Astrocyte of the spinal cord (primary cell): ENCODE measurements around the gene NMUR1.

Experiments used
- DNase-seq: peaks from one replicate; pipeline ENCODE4 v3.0.0; 2011; ENCODE audit warnings: low read depth, low spot score
- H3K4me3 ChIP-seq: 2 replicates; pipeline ENCODE4 v1.5.1; 2011; ENCODE audit warnings: low read depth, mild to moderate bottlenecking, low read length, moderate library complexity
- CTCF ChIP-seq: IDR thresholded peaks from 2 replicates; pipeline ENCODE4 v1.5.1; 2012; ENCODE audit warnings: low read depth, mild to moderate bottlenecking, low read length, inconsistent platforms
- in situ Hi-C: cut with HindIII; loops from 2 replicates; pipeline ENCODE4 v1.10.0; 2017; ENCODE audit warnings: low sequenced_read_pairs

NMUR1 gene

GRCh38 chr2:231525248-231526163, 4.7 kb downstream of the NMUR1 start:
- no peak for TF ChIP-seq CTCF
- in situ Hi-C loops, result no loop called here
- H3K4me3 ChIP-seq, result no peak overlapping the region

GRCh38 chr2:231524477-231525247, 5.6 kb downstream of the NMUR1 start:
- in situ Hi-C loops, result no loop called here
- no peak for DNase-seq
- no peak for TF ChIP-seq CTCF
- H3K4me3 ChIP-seq, result no peak overlapping the region

More at GRCh38 chr2:231525248-231526163, 4.7 kb downstream of the NMUR1 start:
- no peak for DNase-seq

- no peak for TF ChIP-seq CTCF
- H3K4me3 ChIP-seq, result no peak overlapping the region
- in situ Hi-C loops, result no loop called here
- no peak for DNase-seq
Measured at GRCh38 chr2:231523451-231524285, 6.6 kb downstream of the NMUR1 start.

GRCh38 chr2:231522418-231523180, 7.6 kb downstream of the NMUR1 start:
- no peak for DNase-seq
- H3K4me3 ChIP-seq, result no peak overlapping the region
- in situ Hi-C loops, result no loop called here
- no peak for TF ChIP-seq CTCF

GRCh38 chr2:231521443-231521842, 8.8 kb downstream of the NMUR1 start:
- H3K4me3 ChIP-seq, result no peak overlapping the region
- no peak for DNase-seq
- TF ChIP-seq CTCF, result no peak
- in situ Hi-C loops, result no loop called here
